ENCODE data around the gene WDR46. TPM values are rescaled to one million over a fixed set of nuclear protein-coding genes. Genes with fewer than 3 reads are reported as not detected.

Gene WDR46
- total RNA-seq, 4 donors from 2014 or later, result 46.5 to 88.4 (median 69.1) TPM

GRCh38 chr6:33329058-33329457 is 40.0 kb upstream of the WDR46 start:
- no peak for DNase-seq (ENCODE audit: low spot score in 2 of 2)
- Histone ChIP-seq H3K36me3 (no peaks in the 10 kb centered on the region), H3K4me1 (peaks cover 0 to 3% (median under 1%) of the 10 kb centered on the region in 4 donors), H3K27me3 (no peaks in the 10 kb centered on the region), H3K27ac (no peak overlapping the region), H3K4me3 (no peak overlapping the region), H3K9me3 (no peaks in the 10 kb centered on the region)
- WGBS, 2 donors, result 23 to 25% methylated on average over 3 to 5 of the region's 5 CpGs
- TF ChIP-seq EP300 (IDR thresholded peaks at IDR 0.05) (no peak), CTCF (IDR thresholded peaks at IDR 0.05) (no peak), POLR2A (IDR thresholded peaks at IDR 0.05) (no peak)

- 15 to 17% methylated on average over 7 of the region's 7 CpGs for WGBS, 2 donors
- Histone ChIP-seq H3K27ac (peak overlapping the region in 3 of 4 donors; percentile 88 to 95 (median 95)), H3K36me3 (peaks cover 0 to 22% (median 11%) of the 10 kb centered on the region in 3 donors), H3K4me3 (peak overlapping the region; percentile 45 to 69 (median 62)), H3K27me3 (no peaks in the 10 kb centered on the region), H3K4me1 (peaks cover 0 to 41% (median 27%) of the 10 kb centered on the region in 4 donors), H3K9me3 (no peaks in the 10 kb centered on the region)
- no peak for TF ChIP-seq POLR2A (IDR thresholded peaks at IDR 0.05)
- no peak for TF ChIP-seq EP300 (IDR thresholded peaks at IDR 0.05)
- TF ChIP-seq CTCF (IDR thresholded peaks at IDR 0.05), result no peak
- DNase-seq (ENCODE audit: low spot score in 2 of 2), result no peak
These were observed 35.1 kb upstream of the WDR46 start for GRCh38 chr6:33324125-33324524.

- no peaks in the 10 kb centered on the region for H3K9me3 ChIP-seq
- H3K4me1 ChIP-seq, result peaks cover 0 to 46% (median 32%) of the 10 kb centered on the region in 4 donors
- TF ChIP-seq EP300 (IDR thresholded peaks at IDR 0.05) (no peak), CTCF (IDR thresholded peaks at IDR 0.05) (no peak), POLR2A (IDR thresholded peaks at IDR 0.05) (no peak)
- H3K27me3 ChIP-seq, result no peaks in the 10 kb centered on the region
- no peak for DNase-seq (ENCODE audit: low spot score in 2 of 2)
- WGBS, 2 donors, result 0 to 1% methylated on average over 12 of the region's 12 CpGs
- peak overlapping the region; percentile 45 to 69 (median 62) for H3K4me3 ChIP-seq
- peaks cover 0 to 27% (median 17%) of the 10 kb centered on the region in 3 donors for H3K36me3 ChIP-seq
- peak overlapping the region; percentile 78 to 95 (median 92) for H3K27ac ChIP-seq
These were observed 34.5 kb upstream of the WDR46 start for GRCh38 chr6:33323623-33323948.

GRCh38 chr6:33321227-33321626 is 32.2 kb upstream of the WDR46 start:
- WGBS, 2 donors, result 45 to 57% methylated on average over 9 of the region's 9 CpGs
- Histone ChIP-seq H3K4me3 (peak overlapping the region in 1 of 4 donors; percentile 69), H3K27ac (peak overlapping the region in 3 of 4 donors; percentile 66 to 95 (median 88)), H3K27me3 (no peaks in the 10 kb centered on the region), H3K36me3 (peaks cover 0 to 30% (median 17%) of the 10 kb centered on the region in 3 donors), H3K4me1 (peaks cover 0 to 62% (median 36%) of the 10 kb centered on the region in 4 donors), H3K9me3 (no peaks in the 10 kb centered on the region)
- no peak for TF ChIP-seq POLR2A (IDR thresholded peaks at IDR 0.05)
- no peak for TF ChIP-seq CTCF (IDR thresholded peaks at IDR 0.05)
- TF ChIP-seq EP300 (IDR thresholded peaks at IDR 0.05), result no peak
- no peak for DNase-seq (ENCODE audit: low spot score in 2 of 2)

DNA sequence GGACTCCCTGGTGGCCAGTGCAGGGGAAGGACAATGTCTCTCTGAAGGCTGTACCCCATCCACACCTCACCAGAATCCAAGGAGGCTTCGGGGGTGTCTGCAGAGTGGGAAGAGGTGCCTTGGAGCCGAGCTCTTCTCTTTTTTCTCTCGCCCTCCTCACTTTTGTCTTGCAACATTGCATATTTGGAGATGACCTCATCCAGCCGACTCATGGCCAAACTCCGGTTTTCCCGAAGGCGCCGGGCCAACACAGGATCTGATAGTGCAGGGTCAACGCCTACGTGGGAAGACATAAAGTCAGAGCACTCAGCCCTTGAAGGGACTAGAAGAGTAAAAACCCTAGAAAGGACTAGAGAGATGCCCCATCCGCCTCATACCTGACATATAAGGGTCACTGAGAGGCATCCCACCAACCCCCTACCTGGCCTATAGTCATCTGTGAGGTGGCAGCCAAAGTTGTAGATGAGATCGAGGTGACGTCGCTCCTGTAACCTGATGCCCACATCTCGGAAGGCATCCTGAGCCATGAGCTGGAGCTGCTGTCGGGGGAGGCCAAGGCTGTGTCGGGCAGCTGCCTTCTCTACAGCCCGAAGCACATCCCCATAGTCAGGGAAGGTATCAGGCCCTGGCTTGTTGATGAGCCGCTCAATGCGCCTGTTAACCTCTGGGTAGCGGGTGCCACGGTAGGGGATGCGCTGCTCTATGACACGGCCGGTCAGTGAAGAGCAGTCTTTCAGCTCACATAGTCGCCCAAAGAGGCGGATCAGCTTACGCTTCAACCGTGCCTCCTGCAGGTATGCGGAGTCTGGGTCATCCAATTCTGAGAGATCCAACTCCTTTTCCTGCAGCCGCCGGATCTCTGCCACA is 31.5 kb upstream of the WDR46 start:
- Histone ChIP-seq H3K9me3 (no peaks in the 10 kb centered on the region), H3K4me1 (peaks cover 0 to 68% (median 36%) of the 10 kb centered on the region in 4 donors), H3K27ac (peak overlapping the region in 3 of 4 donors; percentile 8 to 95 (median 66)), H3K27me3 (no peaks in the 10 kb centered on the region), H3K4me3 (no peak overlapping the region), H3K36me3 (peaks cover 0 to 37% (median 17%) of the 10 kb centered on the region in 3 donors)
- no peak for TF ChIP-seq EP300 (IDR thresholded peaks at IDR 0.05)
- no peak for TF ChIP-seq POLR2A (IDR thresholded peaks at IDR 0.05)
- TF ChIP-seq CTCF (IDR thresholded peaks at IDR 0.05), result no peak
- 75 to 76% methylated on average over 31 to 32 of the region's 32 CpGs for WGBS, 2 donors
- peak; percentile 51 to 76 for DNase-seq (ENCODE audit: low spot score in 2 of 2)
